Kidney tubule cell (primary cell): ENCODE results near the gene MED9.

Source experiments
- DNase-seq: peaks from one replicate; pipeline ENCODE4 v3.0.0-alpha.2; 2018; ENCODE audit warnings: low spot score

The MED9 gene

GRCh38 chr17:17491546-17491988 lies 14.8 kb downstream of the MED9 start:
- no peak for DNase-seq

DNA sequence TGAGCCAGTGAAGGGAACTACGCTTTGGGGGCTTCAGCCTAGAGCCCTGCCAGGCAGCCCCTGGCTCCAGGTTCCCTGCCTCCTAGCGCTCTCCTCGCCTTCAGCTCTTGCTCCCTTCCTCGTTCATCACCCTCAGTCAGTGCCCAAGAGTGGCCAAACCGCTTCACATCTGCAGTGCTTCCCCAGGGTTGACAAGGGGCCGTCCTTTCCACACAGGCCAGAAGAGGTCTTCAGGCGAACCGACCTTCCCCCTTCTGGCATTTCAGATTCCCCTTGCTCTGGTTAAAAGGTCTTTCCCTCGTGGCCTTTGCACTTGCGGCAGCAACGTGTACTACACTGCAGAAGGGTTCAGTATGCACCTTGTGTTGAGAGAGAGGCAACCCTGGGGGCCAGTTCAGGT lies 15.3 kb downstream of the MED9 start:
- no peak for DNase-seq

DNA sequence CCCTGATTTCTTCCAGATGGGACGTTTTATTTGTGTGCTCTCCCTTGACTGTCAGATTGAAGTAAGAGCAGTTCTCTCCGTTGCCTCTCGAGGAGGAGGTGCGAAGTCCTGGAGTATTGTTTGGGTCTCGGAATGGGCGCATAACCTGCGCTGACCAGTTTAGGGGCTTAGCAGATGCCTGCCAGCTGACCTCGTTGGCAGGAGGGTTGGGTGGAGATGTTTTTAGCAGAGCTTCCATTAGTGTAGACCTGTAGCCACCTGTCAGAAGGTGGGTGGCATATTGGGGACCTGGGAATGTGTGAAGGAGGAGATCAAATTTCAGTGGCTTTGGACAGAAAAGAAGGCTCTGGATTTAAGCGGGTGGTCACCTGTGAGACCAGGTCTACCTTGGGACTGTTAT lies 15.8 kb downstream of the MED9 start:
- DNase-seq, result no peak

DNA sequence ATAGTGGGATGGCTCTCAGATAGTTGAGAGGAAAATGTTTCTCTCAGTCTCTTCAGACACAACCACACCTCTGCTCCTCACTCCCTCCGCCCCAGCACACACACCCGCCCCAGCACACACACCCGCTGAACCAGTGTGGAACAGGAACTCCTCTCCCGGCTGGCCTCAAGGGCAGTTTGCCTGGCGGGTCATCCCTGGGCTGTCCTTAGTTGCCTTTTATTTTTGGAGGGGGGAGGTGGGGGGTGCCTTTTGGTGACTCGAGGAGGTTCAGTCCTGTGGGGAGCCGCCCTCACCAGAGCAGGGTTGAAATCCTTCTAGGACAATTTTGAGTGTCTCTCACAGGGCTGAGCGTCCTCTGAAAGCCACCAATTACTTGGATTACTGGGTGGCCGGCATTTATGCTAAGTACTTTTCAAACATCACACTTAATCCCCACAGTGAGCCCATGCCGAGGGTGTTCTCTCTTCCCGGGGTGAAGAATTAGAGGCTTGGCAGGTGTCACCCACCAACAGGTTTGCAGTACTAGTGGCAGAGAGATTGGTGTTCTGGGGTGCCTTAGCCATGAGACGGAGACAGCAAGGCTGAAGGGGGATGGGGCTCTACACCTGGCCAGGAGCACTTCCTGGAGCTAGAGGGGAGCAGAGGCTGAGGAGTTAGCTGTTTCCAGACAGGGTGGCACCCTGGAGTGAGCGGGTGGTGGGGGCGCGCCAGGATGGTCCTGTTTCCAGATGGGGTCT lies 16.6 kb downstream of the MED9 start:
- DNase-seq, result peak; percentile 18

DNA sequence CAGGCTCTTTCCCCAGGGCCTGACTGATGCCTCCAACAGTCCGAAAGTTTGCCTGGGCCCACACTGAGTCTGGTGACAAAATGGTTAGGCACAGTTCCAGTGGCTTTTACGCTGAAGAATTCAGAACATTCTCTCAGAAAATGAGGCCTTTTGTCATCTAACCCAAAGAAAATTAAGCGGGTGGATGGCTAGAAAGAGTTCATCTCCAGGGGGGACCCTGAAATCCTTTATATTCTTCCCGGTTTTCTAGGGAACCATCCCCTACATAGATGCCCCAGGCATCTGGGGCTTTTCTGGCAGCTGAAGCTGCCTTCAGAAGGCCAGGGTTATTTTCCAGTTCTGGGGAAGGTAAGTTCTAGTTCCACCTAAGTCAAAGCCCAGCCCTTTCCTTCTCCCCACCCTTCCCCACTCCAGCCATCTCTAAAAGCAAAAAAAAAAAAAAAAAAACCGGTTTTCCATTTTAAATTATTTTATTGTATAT lies 17.2 kb downstream of the MED9 start:
- no peak for DNase-seq

GRCh38 chr17:17494499-17494869 lies 17.7 kb downstream of the MED9 start:
- DNase-seq, result peak; percentile 7

DNA sequence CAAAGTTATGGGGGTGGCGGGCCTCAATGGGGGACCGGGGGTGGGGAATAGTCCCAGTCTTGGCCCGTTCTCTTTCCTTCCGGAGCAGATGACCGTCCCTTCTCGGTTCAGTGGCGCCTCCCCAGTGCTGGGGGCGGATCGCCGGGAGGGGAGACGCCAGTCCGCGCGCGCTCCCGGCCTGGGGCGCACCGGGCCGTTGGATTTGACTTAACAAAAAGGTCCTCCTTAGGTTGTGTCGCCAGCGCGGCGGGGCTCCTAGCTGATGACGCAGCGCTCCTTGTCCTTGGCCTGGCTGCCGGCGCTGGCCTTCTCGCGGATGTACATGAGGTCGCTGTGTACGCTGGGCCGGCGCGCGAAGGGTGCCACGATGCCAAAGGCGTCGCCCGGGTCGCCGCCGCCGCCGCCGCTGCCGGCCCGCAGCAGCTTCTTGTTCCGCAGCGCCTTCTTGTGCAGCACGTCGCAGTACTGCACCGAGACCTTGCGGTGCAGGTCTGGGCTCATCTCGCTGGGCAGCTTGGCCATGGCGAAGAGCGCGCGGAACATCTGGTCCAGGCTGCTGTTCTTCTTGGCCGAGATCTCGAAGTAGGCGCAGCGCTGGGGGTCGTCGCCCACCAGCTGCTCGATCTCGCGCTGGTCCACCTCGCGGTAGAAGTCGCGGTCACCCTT lies 18.2 kb downstream of the MED9 start:
- peak; percentile 63 for DNase-seq

GRCh38 chr17:17495536-17496188 lies 18.9 kb downstream of the MED9 start:
- DNase-seq, result peak; percentile 28

DNA sequence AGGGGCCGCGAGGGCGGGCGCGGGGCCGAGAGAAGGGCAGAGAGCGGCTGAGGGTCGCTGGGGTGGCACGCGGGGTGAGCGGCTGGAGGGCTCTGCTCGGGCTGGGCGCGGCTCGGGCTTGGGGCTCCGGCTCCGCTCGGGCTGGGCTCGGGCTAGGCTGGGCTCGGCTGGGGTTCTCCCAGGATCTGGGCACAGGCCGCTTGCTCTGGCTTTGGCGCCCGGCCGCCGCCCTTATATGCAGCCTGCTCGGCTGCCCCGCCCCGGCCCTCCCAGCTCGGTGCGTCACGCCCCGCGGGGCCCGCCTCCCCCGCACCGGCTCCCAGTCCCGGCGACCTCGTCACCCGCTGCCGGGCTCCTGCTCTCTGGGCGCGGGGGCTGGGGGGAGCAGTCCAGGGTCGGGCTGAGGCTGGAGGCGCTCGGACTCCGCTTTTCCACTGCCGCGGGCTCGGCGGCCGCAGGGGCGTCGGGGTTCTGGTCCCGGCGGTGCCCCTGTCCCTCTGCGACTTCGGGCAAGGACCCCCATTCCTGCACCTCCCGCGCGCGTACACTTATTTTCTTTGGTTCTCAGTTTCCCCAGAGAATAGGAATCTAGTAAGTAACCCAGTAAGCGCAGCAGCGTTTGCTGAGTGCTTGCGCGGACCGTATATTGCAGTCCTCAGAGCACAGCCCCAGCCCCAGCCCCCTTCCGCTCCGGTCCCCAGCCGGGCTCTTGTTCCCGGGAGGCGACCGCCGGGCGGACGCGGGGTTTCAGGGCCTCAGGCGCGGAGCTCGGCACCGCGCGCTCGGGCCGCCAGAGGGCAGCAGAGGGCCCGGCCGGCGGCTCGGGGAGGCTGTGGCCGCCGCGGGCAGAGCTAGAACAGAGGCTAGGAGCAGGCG lies 19.6 kb downstream of the MED9 start, which contains the start of gene RASD1:
TSS of gene RASD1 (minus strand) at position 207 of the 876 bp plus-strand sequence. CDS start 214 bp downstream, outside the sequence.
- peak; percentile 87 for DNase-seq

- DNase-seq, result no peak
Observed at GRCh38 chr17:17497065-17497844, 20.5 kb downstream of the MED9 start.

- no peak for DNase-seq
Observed at GRCh38 chr17:17497845-17498520, 21.2 kb downstream of the MED9 start.

DNA sequence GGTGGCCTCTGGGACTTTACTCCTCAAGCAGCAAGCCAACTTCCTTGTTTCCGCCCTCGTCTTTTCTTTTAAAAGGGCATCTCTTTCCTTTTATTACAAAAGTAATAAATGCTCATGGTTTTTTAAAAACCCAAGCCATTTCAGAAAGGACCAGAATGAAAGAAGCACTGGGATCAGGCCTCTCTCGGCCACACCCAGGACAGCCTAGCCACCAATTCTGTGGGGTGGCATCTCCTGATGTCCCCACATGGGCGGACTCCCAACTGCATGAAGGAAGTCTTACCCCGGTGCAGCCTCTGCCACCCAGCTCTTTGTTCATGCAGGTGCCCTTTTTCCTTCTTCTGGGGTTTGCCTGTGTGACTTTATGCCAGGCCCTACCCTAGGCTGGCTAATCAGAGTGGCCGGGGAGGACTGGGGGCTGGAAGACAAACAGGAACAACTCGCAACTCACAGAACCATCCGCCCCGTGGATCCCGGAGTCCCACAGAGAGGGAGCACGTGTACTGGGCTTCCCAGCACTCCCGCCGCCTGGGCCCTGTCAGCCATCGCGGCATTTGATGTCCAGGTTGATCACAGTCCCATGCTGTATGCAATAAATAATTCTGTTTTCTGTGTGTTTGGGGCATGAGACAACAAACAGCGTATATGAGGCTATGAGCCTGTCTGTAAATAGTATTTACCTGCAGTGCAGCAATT lies 22.0 kb downstream of the MED9 start:
- no peak for DNase-seq

DNA sequence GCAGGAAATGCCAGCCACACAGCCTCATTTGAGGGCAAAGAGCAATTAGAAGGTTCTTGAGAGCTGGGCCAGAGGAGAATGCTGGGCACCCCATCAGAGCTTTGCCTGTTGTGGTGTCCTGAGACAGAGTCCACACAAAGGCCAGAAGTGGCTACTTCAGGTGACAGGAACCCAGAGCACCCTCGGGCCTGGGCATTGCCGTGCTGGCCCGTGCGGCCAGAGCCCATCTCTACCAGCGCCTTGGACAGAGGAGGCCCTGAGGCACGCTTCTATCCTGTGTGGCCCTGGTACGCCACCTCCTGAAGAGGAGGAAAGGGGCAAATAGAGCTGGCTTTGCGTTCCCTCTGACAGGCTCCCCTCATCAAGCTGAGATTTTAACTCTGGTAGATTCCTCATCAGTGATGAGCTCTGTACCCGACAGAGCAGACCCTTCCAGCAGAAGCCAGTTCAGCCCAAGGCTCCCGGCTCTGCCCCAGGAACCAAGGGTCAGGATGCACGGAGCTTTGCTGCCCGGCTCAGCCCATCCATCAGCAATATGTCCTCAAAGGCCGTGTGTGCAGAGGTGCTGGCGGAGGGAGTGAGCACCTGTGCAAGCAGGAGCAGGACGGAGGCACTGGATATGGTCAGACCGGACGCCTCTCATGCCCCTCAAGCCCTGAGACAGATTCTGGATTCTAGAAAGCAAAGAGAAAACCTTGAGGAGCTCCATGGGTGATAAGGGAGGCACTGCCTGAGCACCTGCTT lies 22.8 kb downstream of the MED9 start:
- no peak for DNase-seq

DNA sequence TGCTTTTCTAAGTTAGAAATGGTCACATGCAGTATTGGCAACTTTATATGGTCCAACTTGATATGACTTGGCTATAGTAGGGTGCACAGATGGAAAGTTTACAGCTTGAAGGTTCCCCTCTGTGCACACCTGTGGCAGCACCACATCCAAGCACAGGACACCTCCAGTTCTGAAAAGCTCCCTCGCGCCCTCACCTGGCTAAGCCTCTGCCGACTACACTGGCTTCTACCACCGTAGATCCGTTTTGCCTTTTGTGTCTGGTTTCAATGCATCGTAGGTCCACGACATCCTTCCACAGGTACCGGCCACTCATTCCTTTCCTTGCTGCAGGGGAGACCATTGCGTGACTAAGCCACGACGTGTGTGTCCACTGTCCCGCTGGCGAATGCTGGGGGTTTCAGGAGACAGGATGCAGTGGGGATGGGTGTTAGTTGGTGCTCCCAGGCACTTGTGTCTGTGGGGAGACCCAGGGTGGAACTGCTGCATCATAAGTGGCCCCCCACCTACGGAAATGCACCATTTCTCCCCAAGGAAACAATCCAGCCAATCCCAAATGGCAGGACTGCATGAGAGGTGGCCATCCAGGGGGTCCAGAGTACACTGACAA lies 24.3 kb downstream of the MED9 start:
- DNase-seq, result peak; percentile 23

- no peak for DNase-seq
Observed at GRCh38 chr17:17502741-17503565, 26.2 kb downstream of the MED9 start.

GRCh38 chr17:17503566-17504130 lies 26.8 kb downstream of the MED9 start:
- no peak for DNase-seq

DNA sequence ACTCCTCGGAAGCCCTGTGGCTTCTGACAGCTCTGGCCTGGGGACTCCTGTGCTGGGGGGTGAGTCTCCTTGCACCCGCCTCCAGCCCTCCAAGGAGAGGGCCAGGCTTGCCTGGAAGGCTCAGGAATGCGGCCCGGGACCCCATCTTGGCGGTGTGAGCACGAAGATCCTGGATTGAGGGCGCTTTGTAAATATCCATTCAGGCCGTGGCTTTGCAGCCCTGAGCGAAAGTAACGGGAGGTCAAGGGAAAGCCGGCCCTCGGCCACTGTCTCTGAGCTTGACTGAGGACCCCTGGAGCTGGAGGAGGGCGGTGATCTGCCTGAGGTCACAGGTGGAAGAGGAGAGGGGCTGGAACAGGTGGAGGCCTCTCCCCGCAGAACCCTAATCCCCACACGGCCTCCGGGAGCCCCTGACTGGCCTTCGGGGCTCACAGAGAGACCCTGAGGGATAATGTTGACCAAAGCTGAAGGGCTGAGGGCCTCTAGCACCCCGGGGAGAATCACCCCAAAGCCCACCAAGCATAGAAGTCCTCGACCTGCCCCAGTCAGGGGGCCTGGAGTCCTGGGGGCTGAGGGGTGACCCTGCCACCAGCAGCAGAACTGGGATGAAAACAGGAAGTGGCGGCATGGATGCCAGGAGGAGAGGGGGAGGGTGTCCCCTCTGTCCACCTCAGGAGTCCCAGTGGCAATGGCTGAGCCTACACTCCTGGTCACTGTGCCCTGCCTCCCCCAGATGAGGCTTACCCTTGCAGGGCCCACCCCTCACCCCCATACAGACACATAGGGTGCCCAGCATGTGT lies 27.7 kb downstream of the MED9 start:
- no peak for DNase-seq
